Measurements from ENCODE around the gene ROCK2. TPM values are rescaled to one million over a fixed set of nuclear protein-coding genes. Genes with fewer than 3 reads are reported as not detected.
A peak's percentile ranks its signal among the peaks of the same experiment; 100 is the strongest.

Gene ROCK2
- total RNA-seq, 1 experiment from 2014 or later, result 79.3 TPM

DNA sequence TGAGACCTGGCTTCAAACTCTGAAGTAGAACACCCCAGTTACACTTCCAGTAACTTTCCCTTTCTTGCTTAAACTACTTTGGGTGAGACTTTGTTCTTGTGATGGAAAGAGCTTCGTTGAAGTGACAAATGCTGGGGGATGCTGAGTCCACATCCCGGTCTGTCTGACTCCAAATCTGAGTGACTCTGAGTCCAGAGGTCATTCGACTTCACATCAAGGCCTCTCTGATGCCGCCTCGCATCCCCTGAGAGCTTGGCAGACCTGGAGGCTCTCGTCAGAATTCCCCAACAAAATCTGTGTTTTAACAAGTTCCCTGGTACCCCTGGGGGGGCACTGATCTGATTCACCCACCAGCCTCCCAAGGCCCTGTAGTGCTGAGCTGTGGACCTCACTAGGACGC is 31.6 kb upstream of the ROCK2 start:
- H3K27me3 ChIP-seq (replicated peaks), result no peaks in the 10 kb centered on the region
- H3K4me3 ChIP-seq, result no peak overlapping the region
- H3K9me3 ChIP-seq (replicated peaks), result no peaks in the 10 kb centered on the region
- DNase-seq (ENCODE audit: low read depth in 1 of 2, low spot score in 2 of 2), result no peak
- no peak overlapping the region for H3K27ac ChIP-seq
- H3K4me1 ChIP-seq (replicated peaks), result peaks cover 41% of the 10 kb centered on the region
- H3K36me3 ChIP-seq, result no peaks in the 10 kb centered on the region

DNA sequence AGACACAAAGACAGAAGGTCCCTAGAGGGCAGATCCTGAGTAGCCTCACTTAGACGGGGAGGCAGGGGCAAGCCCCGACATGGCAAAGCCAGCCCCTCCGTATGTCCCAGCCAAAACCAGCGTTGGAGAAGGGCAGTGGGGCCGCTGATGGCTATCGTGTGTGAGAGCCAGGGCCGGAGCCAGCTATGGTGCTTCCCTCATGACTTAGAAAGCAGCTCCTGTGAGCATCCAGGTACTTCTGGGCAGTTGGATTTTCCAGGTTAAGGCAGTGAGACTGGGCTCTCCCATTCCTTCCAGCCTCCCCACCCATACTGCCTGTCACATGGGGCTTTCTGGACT is 31.2 kb upstream of the ROCK2 start:
- Histone ChIP-seq H3K4me1 (replicated peaks) (peaks cover 41% of the 10 kb centered on the region), H3K27me3 (replicated peaks) (no peaks in the 10 kb centered on the region), H3K4me3 (no peak overlapping the region), H3K27ac (no peak overlapping the region), H3K36me3 (no peaks in the 10 kb centered on the region), H3K9me3 (replicated peaks) (no peaks in the 10 kb centered on the region)
- DNase-seq (ENCODE audit: low read depth in 1 of 2, low spot score in 2 of 2), result no peak

DNA sequence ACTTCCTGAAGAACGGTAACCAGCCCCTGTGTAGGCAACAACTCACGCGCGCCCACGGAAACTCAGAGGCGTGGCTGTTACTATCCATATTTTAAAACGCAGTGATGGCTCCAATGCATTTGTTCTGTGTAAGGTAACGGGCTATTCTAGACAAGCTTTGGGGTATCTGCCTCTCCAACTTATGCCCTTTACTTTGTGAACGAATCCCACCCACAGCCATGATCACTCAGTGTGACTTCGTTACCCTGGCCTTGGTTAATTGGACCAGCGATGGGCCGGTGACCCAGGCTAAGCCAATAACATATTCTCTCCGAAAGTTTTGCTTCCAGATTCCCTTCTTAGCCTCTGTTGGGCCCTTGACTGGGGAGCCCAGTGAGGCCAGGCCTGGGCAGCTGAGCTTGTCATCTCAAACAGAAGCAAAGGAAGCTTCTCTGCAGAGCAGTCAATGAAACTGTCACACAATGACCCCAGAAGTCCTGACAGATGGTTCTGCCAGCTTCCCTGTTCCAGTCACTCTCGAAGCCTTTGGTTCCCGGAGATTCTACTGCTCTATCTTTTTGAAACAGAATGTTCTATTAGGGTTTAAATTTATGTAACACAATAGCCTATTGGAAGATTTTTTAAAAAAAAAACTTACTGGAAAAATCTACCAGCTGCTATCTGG is 30.7 kb upstream of the ROCK2 start:
- H3K4me1 ChIP-seq (replicated peaks), result peaks cover 41% of the 10 kb centered on the region
- no peak for DNase-seq (ENCODE audit: low read depth in 1 of 2, low spot score in 2 of 2)
- H3K9me3 ChIP-seq (replicated peaks), result no peaks in the 10 kb centered on the region
- H3K36me3 ChIP-seq, result no peaks in the 10 kb centered on the region
- no peak overlapping the region for H3K4me3 ChIP-seq
- no peaks in the 10 kb centered on the region for H3K27me3 ChIP-seq (replicated peaks)
- H3K27ac ChIP-seq, result peak overlapping the region; percentile 92

DNA sequence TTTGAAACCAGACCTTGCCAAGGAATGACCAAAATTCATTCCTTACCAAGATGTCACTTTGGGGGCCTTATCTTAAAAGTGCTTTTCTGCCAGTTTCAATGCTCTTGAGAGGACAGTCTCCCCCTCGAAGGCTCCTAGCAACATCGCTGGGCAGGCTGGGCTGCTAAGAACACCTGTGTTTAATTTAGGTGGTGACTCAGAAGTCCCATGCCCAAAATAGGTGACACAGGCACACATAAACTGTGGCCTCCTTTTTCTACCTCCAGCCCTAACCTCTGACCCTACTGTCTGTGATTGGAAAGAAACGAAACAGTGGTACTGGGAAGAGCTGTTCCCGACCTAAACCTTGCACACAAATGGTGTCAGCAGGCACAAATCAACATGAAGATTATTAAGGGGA is 28.7 kb upstream of the ROCK2 start:
- Histone ChIP-seq H3K4me3 (no peak overlapping the region), H3K27me3 (replicated peaks) (no peaks in the 10 kb centered on the region), H3K9me3 (replicated peaks) (no peaks in the 10 kb centered on the region), H3K36me3 (no peaks in the 10 kb centered on the region), H3K27ac (peak overlapping the region; percentile 92), H3K4me1 (replicated peaks) (peaks cover 30% of the 10 kb centered on the region)
- no peak for DNase-seq (ENCODE audit: low read depth in 1 of 2, low spot score in 2 of 2)

DNA sequence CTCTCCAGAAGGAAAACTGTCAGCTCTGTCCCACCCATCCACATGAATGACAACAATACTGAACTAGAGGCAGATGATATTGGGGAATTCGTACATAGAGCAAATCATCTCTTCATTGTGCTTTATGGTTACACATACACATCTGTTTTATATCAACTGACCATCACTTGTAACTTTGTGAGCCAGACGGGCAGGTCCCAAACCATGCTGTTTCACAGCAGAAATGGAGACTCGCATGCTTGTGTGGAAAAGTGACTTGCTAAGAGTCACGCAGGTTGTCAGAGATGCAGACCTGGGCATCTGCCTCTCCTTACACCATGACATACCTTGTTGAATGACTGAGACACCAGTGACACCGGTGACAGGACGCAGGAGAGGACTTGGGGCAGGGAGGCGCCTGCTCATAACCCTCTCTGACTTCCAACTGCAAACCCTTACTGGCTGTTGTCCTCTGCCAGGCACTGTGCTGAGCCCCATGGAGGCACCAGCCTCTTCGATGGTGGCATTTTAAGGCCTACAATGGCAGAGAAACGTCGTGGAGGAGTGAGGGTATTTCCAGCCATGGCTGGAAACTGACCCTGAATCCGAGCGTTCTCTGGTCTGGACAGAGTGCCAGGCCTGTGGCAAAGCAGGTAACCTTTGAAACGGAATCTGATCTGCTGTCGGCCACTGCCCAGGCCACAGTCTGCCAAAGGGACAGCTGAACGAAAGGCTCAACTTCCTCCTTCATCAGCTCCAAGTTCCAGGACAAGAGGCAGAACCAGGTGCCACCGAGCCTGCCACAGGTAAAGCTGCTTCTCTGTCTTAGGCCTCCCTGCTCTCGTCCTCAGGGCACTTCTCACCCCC is 26.9 kb upstream of the ROCK2 start:
- no peak overlapping the region for H3K4me3 ChIP-seq
- no peaks in the 10 kb centered on the region for H3K36me3 ChIP-seq
- peaks cover 30% of the 10 kb centered on the region for H3K4me1 ChIP-seq (replicated peaks)
- DNase-seq (ENCODE audit: low read depth in 1 of 2, low spot score in 2 of 2), result no peak
- no peaks in the 10 kb centered on the region for H3K9me3 ChIP-seq (replicated peaks)
- no peaks in the 10 kb centered on the region for H3K27me3 ChIP-seq (replicated peaks)
- H3K27ac ChIP-seq, result no peak overlapping the region

DNA sequence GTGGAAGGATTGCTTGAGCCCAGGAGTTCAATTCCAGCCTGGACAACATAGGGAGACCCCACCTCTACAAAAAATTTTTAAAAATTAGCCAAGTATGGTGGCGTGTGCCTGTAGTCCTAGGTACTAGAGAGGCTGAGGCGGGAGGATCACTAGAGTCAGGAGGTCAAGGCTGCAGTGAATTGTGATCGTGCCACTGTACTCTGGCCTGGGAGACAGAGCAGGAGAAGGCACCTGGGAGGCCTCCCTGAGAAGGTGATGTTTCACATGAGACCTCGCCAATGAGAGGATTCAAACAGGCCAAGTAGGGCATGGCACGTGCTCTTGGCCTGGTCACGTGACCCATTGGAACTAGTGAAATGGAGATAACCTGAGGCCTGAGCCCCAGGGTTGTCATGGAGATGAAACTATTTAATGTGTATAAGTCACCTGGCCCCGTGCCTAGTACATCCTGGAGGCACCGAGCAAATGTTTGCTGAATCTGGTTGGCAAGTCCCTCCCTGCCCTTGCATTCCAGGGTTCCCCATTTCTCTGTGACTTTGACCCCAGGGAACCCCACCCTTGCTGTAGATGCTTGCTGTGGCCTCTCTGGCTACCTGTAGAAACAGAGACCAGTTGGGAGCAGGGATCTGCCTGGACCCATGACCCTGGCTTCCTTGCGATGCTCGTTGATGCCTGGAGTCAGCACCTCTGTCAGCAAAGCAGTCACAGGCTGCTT is 26.1 kb upstream of the ROCK2 start:
- Histone ChIP-seq H3K27ac (no peak overlapping the region), H3K27me3 (replicated peaks) (no peaks in the 10 kb centered on the region), H3K9me3 (replicated peaks) (no peaks in the 10 kb centered on the region), H3K36me3 (no peaks in the 10 kb centered on the region), H3K4me3 (no peak overlapping the region), H3K4me1 (replicated peaks) (peaks cover 27% of the 10 kb centered on the region)
- DNase-seq (ENCODE audit: low read depth in 1 of 2, low spot score in 2 of 2), result no peak

DNA sequence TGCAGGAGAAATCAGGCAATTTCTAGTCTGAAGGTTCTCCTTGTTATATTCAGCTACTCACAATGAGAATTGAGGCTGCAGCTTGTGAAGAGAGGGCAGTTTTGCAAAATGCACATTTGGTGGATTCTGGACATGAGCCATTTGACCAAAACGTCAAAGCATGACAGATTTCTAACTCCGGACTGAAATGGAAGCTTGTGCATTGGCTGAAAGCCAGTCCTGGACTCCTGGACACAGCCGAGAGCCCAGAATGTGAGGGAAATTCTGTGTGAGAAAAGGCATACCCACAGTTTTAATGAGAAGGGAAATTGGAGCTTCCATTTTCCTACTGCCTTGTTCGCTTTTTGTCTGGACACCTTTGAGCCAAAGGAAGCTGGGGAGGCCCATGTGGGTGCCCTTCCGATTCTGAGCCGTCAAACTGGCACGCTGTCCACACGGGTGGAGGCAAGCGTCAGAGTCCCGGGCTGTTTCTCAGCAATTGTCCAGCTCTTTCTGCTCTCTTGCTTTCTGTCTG is 23.7 kb upstream of the ROCK2 start:
- Histone ChIP-seq H3K4me1 (replicated peaks) (peaks cover 6% of the 10 kb centered on the region), H3K27ac (no peak overlapping the region), H3K36me3 (no peaks in the 10 kb centered on the region), H3K9me3 (replicated peaks) (no peaks in the 10 kb centered on the region), H3K27me3 (replicated peaks) (no peaks in the 10 kb centered on the region), H3K4me3 (no peak overlapping the region)
- DNase-seq (ENCODE audit: low read depth in 1 of 2, low spot score in 2 of 2), result no peak

DNA sequence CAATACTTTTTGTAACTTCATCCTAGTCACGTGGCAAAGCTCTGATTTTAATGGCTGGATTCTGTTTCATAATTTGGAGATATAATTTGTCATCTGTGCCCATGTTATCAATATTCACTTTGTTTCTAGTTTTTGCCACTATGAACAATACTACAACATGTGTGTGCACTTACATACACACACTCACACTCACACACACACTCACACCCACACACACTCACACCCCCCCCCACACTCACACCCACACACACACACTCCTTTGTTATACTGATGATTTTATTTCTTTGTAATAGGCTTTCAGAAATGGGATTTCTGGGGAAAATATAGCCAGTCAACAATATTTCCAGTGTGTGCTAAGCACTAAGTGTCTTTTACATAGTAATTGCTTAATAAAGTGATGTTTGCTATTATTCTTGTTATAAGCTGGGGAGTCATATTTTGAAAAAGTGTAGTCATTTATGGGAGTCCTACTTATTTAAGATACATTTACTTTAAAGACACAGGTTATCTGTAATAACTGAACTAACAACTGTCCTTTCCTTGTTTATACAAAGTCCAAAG is 22.8 kb upstream of the ROCK2 start:
- Histone ChIP-seq H3K27ac (no peak overlapping the region), H3K36me3 (no peaks in the 10 kb centered on the region), H3K27me3 (replicated peaks) (no peaks in the 10 kb centered on the region), H3K9me3 (replicated peaks) (no peaks in the 10 kb centered on the region), H3K4me3 (no peak overlapping the region), H3K4me1 (replicated peaks) (no peaks in the 10 kb centered on the region)
- no peak for DNase-seq (ENCODE audit: low read depth in 1 of 2, low spot score in 2 of 2)

DNA sequence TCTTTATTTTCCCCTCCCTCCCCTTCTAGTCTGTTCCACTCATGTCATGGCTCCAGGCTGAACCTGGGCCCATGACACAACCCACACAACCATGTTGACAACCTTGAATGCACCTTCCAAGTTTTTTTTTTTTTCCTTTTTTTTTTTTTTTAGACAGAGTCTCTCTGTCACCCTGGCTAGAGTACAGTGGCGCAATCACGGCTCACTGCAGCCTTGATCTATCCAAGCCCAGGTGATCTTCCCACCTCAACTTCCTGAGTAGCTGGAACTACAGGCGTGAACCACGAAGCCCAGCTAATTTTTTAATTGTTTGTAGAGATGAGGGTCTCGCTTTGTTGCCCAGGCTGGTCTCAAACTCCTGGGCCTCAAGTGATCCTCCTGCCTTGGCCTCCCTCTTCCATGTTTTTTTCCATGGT is 21.9 kb upstream of the ROCK2 start:
- H3K4me3 ChIP-seq, result no peak overlapping the region
- H3K36me3 ChIP-seq, result no peaks in the 10 kb centered on the region
- H3K27me3 ChIP-seq (replicated peaks), result no peaks in the 10 kb centered on the region
- H3K4me1 ChIP-seq (replicated peaks), result no peaks in the 10 kb centered on the region
- no peaks in the 10 kb centered on the region for H3K9me3 ChIP-seq (replicated peaks)
- no peak for DNase-seq (ENCODE audit: low read depth in 1 of 2, low spot score in 2 of 2)
- no peak overlapping the region for H3K27ac ChIP-seq

DNA sequence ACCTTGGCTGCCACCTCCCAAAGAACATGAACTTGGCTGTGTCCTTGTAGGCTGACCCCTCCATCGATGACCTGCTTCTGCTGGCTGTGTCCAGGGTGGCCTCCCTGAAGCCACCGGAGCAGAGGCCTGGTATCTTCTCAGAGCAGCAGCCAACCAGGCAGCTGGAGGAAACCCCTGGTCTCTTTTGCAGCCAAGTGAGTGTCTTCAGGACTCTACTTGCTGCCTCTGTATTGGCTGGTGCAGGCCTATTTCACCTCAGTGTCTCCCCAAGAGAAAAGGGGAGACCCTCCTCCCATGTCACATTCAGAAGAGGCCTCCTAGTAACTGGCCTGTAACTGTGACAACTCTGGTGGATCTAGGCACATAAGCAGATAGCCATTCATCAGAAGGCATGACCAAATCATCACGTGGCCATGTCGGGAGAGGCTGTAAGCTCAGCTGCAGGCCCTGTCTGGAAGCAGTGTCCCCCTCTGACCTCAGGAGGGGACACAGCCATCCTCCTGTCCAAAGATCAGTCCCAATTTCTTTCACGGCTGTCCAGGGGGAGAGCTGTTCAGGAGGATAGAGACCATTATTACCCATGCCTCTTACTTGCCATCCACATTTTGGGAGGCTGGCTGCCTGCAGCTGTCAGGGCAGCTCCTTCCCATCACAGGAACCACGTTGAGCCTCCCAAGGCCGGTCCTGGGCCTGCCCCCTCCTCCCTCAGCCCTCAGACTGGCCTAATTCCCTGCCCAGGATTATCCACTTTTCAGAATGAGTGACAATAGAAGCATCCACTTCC is 20.9 kb upstream of the ROCK2 start:
- H3K4me1 ChIP-seq (replicated peaks), result no peaks in the 10 kb centered on the region

DNA sequence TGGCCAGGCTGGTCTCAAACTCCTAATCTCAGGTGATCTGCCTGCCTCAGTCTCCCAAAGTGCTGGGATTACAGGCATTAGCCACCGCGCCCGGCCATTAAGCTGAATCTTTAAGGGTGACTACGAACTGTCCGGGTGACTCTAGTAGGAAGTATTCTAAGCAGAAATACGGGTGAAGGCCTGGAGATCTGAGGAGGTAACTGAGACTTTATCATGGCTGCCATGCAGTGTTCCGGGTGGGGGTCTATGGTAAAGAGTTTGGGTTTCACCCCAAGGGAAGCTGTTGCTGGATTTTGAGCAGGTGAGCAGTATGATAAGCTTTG is 20.1 kb upstream of the ROCK2 start:
- no peaks in the 10 kb centered on the region for H3K9me3 ChIP-seq (replicated peaks)
- H3K36me3 ChIP-seq, result no peaks in the 10 kb centered on the region
- DNase-seq (ENCODE audit: low read depth in 1 of 2, low spot score in 2 of 2), result peak in 1 of 2 experiments; percentile 22

More for the DNA sequence above, 20.9 kb upstream of the ROCK2 start:
- Histone ChIP-seq H3K27me3 (replicated peaks) (no peaks in the 10 kb centered on the region), H3K9me3 (replicated peaks) (no peaks in the 10 kb centered on the region), H3K27ac (no peak overlapping the region), H3K4me3 (no peak overlapping the region), H3K36me3 (no peaks in the 10 kb centered on the region)
- DNase-seq (ENCODE audit: low read depth in 1 of 2, low spot score in 2 of 2), result peak in 1 of 2 experiments; percentile 22

DNA sequence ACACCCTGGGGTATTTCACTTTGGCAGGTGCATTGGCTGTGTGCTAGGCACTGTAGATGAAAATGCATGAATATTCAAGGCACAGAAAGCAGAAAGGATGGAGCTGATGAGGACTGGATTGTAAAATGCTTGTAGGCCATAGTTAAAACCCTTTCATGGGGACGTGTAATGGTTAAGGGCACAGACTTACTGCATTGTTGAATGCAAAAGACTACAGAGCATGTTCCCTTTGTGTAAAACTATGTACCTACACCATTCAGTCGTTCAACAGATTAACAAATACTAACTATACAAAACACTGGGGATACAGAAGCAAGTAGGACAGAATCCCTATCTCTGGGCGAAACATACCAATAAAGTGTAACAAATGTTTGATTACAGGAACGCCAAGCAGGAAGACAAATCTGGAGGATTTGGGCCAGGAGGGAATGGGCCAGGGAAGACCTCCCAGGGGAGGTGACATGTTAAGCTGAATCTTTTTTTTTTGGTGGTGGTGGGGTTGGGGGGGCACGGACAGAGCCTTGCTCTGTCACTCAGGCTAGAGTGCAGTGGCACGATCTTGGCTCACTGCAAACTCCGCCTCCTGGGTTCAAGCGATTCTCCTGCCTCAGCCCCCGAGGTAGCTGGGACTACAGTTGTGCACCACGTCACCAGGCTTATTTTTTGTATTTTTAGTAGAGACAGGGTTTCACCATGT is 19.6 kb upstream of the ROCK2 start:
- no peak overlapping the region for H3K27ac ChIP-seq

More for the DNA sequence above, 20.1 kb upstream of the ROCK2 start:
- Histone ChIP-seq H3K27me3 (replicated peaks) (no peaks in the 10 kb centered on the region), H3K4me1 (replicated peaks) (no peaks in the 10 kb centered on the region), H3K4me3 (no peak overlapping the region), H3K27ac (no peak overlapping the region)

DNA sequence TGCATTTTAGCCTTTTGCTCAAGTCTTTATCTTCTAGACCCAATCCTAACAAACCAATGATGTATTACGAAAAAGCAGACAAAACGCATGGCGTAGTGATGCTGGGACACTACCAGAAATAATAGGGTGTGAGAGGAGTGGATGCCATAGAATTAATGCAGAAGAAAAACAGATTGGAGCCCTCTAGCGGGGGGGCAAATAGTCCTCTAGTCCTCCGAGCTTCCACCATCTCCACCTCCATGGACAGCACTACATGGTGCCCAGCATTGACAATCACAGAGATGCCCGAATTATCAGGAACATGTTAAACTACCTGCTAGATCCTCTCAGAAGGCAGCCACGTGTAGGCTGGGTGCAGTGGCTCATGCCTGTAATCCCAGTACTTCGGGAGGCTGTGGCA is 15.4 kb upstream of the ROCK2 start:
- H3K36me3 ChIP-seq, result no peaks in the 10 kb centered on the region
- no peak for DNase-seq (ENCODE audit: low read depth in 1 of 2, low spot score in 2 of 2)
- H3K27ac ChIP-seq, result no peak overlapping the region
- no peaks in the 10 kb centered on the region for H3K27me3 ChIP-seq (replicated peaks)
- no peak overlapping the region for H3K4me3 ChIP-seq
- no peaks in the 10 kb centered on the region for H3K9me3 ChIP-seq (replicated peaks)
- H3K4me1 ChIP-seq (replicated peaks), result no peaks in the 10 kb centered on the region

More for the DNA sequence above, 19.6 kb upstream of the ROCK2 start:
- Histone ChIP-seq H3K36me3 (no peaks in the 10 kb centered on the region), H3K9me3 (replicated peaks) (no peaks in the 10 kb centered on the region), H3K27me3 (replicated peaks) (no peaks in the 10 kb centered on the region), H3K4me1 (replicated peaks) (no peaks in the 10 kb centered on the region), H3K4me3 (no peak overlapping the region)
- DNase-seq (ENCODE audit: low read depth in 1 of 2, low spot score in 2 of 2), result peak in 1 of 2 experiments; percentile 25
